ENCODE results near the gene DDX49. TPM values are rescaled to one million over a fixed set of nuclear protein-coding genes. Genes with fewer than 3 reads are reported as not detected.

The DDX49 gene
- total and polyA plus RNA-seq, 2 of the 4 experiments (the other 2 are of a cell fraction), result 50.9 to 52.1 TPM

- no peak for TF ChIP-seq ELK1 (IDR thresholded peaks at IDR 0.05; ENCODE audit: borderline replicate concordance, low read depth, low read length)
- TF ChIP-seq CEBPB (IDR thresholded peaks at IDR 0.05; ENCODE audit: low read depth, low read length), result no peak
These were observed 38.0 kb upstream of the DDX49 start (continued) for GRCh38 chr19:18881491-18881890.

- no peak overlapping the region for H4K91ac ChIP-seq (ENCODE audit: insufficient read depth, low read depth, low read length)
- no peak overlapping the region for H2BK5ac ChIP-seq (ENCODE audit: low read depth, low read length, poor library complexity, severe bottlenecking)
- dilution Hi-C loops (cut with HindIII; ENCODE audit: low sequenced_read_pairs, unreplicated experiment), result no loop called here
- H2BK20ac ChIP-seq (ENCODE audit: low read depth, low read length), result no peak overlapping the region
- ChIA-PET POLR2A (ENCODE audit: unreplicated experiment) (no interaction called here), CTCF (no interaction called here)
- ATAC-seq (ENCODE audit: low read depth) (no peak), DNase-seq (no peak)
- no peak overlapping the region for H4K5ac ChIP-seq (ENCODE audit: low read depth, low read length)
- no peak overlapping the region for H3K27ac ChIP-seq (ENCODE audit: insufficient read depth, low read length)
- H3K56ac ChIP-seq (ENCODE audit: extremely low read depth, insufficient read depth, low read length), result no peak overlapping the region
- no peak overlapping the region for H3K4ac ChIP-seq (ENCODE audit: low read depth, low read length)
- H3K4me1 ChIP-seq (ENCODE audit: control insufficient read depth, insufficient read depth, low read length), result no peaks in the 10 kb centered on the region
- H3K23ac ChIP-seq (ENCODE audit: low read depth, low read length), result no peak overlapping the region
- H2BK15ac ChIP-seq (ENCODE audit: low read depth, low read length), result no peak overlapping the region
- no peak overlapping the region for H4K8ac ChIP-seq (ENCODE audit: low read depth in 2 of 2, low read length in 2 of 2)
- H2AK9ac ChIP-seq (replicated peaks; ENCODE audit: low read depth, low read length, poor library complexity), result no peak overlapping the region
- WGBS, 2 experiments (ENCODE audit: extremely low coverage in 2 of 2, insufficient read length in 1 of 2), result 89% methylated on average over 23 of the region's 30 CpGs; no CpG with 5 or more reads in 1 of the 2 experiments
- no peaks in the 10 kb centered on the region for H3K27me3 ChIP-seq (ENCODE audit: control insufficient read depth, insufficient read depth, low read length)
- H2AK5ac ChIP-seq (ENCODE audit: low read depth, low read length), result no peak overlapping the region
- no peak overlapping the region for H3K4me3 ChIP-seq (ENCODE audit: insufficient read depth, low read depth, low read length)
- H3K9me1 ChIP-seq (ENCODE audit: insufficient read depth, low read length), result no peaks in the 10 kb centered on the region; the same call in 1 of the 2 replicates
- intact Hi-C loops (cut with micrococcal nuclease), result no loop called here
- no peaks in the 10 kb centered on the region; the same call in 1 of the 2 replicates for H3K36me3 ChIP-seq (ENCODE audit: control insufficient read depth, insufficient read depth, low read length)
- H3K14ac ChIP-seq (replicated peaks; ENCODE audit: low read depth, low read length), result no peak overlapping the region
- in situ Hi-C loops (cut with MboI; ENCODE audit: low sequenced_read_pairs), result no loop called here
- no peak overlapping the region for H2AFZ ChIP-seq (replicated peaks; ENCODE audit: low read length, poor library complexity)
- no peak overlapping the region for H2BK120ac ChIP-seq (ENCODE audit: low read depth, low read length)
- H4K20me1 ChIP-seq (ENCODE audit: insufficient read depth, low read length), result no peaks in the 10 kb centered on the region
- H3K18ac ChIP-seq (ENCODE audit: low read depth, low read length), result no peak overlapping the region
- H3K4me2 ChIP-seq (ENCODE audit: low read depth, low read length), result no peak overlapping the region
- H3K9me3 ChIP-seq (ENCODE audit: control insufficient read depth, insufficient read depth, low read length), result no peaks in the 10 kb centered on the region
- no TSS peak for BruUV-seq (replicated peaks)
- no peak overlapping the region for H3K9ac ChIP-seq (ENCODE audit: low read depth, low read length)
- no peaks in the 10 kb centered on the region for H3K79me1 ChIP-seq (ENCODE audit: low read depth in 1 of 2, low read length in 2 of 2)
- no peak for TF ChIP-seq FOS (IDR thresholded peaks at IDR 0.05; ENCODE audit: low read depth, low read length)
- TF ChIP-seq POLR2A (IDR thresholded peaks at IDR 0.05; ENCODE audit: low read depth, low read length), result no peak
- no peak for TF ChIP-seq MAZ (IDR thresholded peaks at IDR 0.05; ENCODE audit: borderline replicate concordance, low read depth, low read length)
- TF ChIP-seq USF2 (IDR thresholded peaks at IDR 0.05; ENCODE audit: low read depth, low read length), result no peak
- TF ChIP-seq CHD1 (IDR thresholded peaks at IDR 0.05; ENCODE audit: low read depth, low read length), result no peak
- TF ChIP-seq RFX5 (IDR thresholded peaks at IDR 0.05; ENCODE audit: low read depth, low read length), result no peak
- TF ChIP-seq SMC3 (IDR thresholded peaks at IDR 0.05; ENCODE audit: low read depth, low read length), result no peak
- no peak for TF ChIP-seq MXI1 (IDR thresholded peaks at IDR 0.05; ENCODE audit: borderline replicate concordance, low read depth, low read length)
- TF ChIP-seq NFE2L2 (IDR thresholded peaks at IDR 0.05; ENCODE audit: low read depth, low read length), result no peak
- no peak for TF ChIP-seq CEBPB (IDR thresholded peaks at IDR 0.05; ENCODE audit: low read depth, low read length)
- TF ChIP-seq, protein P1, sequence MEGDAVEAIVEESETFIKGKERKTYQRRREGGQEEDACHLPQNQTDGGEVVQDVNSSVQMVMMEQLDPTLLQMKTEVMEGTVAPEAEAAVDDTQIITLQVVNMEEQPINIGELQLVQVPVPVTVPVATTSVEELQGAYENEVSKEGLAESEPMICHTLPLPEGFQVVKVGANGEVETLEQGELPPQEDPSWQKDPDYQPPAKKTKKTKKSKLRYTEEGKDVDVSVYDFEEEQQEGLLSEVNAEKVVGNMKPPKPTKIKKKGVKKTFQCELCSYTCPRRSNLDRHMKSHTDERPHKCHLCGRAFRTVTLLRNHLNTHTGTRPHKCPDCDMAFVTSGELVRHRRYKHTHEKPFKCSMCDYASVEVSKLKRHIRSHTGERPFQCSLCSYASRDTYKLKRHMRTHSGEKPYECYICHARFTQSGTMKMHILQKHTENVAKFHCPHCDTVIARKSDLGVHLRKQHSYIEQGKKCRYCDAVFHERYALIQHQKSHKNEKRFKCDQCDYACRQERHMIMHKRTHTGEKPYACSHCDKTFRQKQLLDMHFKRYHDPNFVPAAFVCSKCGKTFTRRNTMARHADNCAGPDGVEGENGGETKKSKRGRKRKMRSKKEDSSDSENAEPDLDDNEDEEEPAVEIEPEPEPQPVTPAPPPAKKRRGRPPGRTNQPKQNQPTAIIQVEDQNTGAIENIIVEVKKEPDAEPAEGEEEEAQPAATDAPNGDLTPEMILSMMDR (conservative IDR thresholded peaks at IDR 0.05; ENCODE audit: low read depth, low read length), result no peak
- no peak for TF ChIP-seq MAFK (IDR thresholded peaks at IDR 0.05; ENCODE audit: low read depth, low read length)
These were observed 35.8 kb upstream of the DDX49 start for GRCh38 chr19:18883526-18884304.
